Neuronal stem cell (in vitro differentiated cells): ENCODE data around the gene DPYSL5.

ENCODE experiments used
- DNase-seq: peaks from one replicate; pipeline ENCODE4 v3.0.0-alpha.2; 2013; ENCODE audit warnings: low spot score
- H2AFZ ChIP-seq: one replicate; pipeline ENCODE4 v1.6.1; 2013; ENCODE audit warnings: mild to moderate bottlenecking, low read length, inconsistent platforms
- H2AK5ac ChIP-seq: 2 replicates; pipeline ENCODE4 v1.6.1; 2013; ENCODE audit warnings: low read depth, mild to moderate bottlenecking, inconsistent platforms, low read length, moderate library complexity, mixed read lengths
- H2BK120ac ChIP-seq: 2 replicates; pipeline ENCODE4 v1.6.1; 2013; ENCODE audit warnings: low read depth, mild to moderate bottlenecking, inconsistent platforms, low read length, moderate library complexity, mixed read lengths
- H2BK12ac ChIP-seq: one replicate; pipeline ENCODE4 v1.6.1; 2013; ENCODE audit warnings: low read length, inconsistent platforms
- H2BK15ac ChIP-seq: 2 replicates; pipeline ENCODE4 v1.6.1; 2013; ENCODE audit warnings: mild to moderate bottlenecking, low read length, inconsistent platforms, mixed read lengths
- H2BK5ac ChIP-seq: one replicate; pipeline ENCODE4 v1.6.1; 2013; ENCODE audit warnings: inconsistent platforms, mild to moderate bottlenecking, low read length, moderate library complexity
- H3K14ac ChIP-seq: one replicate; pipeline ENCODE4 v1.6.1; 2013; ENCODE audit warnings: low read length, inconsistent platforms
- H3K18ac ChIP-seq: 2 replicates; pipeline ENCODE4 v1.6.1; 2013; ENCODE audit warnings: low read length, inconsistent platforms
- H3K23ac ChIP-seq: 2 replicates; pipeline ENCODE4 v1.6.1; 2013; ENCODE audit warnings: low read depth, mild to moderate bottlenecking, mixed read lengths, low read length, inconsistent platforms; ENCODE audit not compliant: poor library complexity
- H3K27ac ChIP-seq: replicated peaks from 3 replicates; pipeline ENCODE4 v1.5.1; 2013; ENCODE audit warnings: low read length, inconsistent platforms
- H3K27me3 ChIP-seq, 3 experiments: 2 replicates each; pipeline ENCODE4 v1.6.1; 2013; ENCODE audit warnings: low read length in 3 of 3, mild to moderate bottlenecking in 2 of 3, inconsistent platforms in 1 of 3, low read depth in 1 of 3, mixed read lengths in 1 of 3, moderate library complexity in 1 of 3; ENCODE audit not compliant: control insufficient read depth in 3 of 3, insufficient read depth in 3 of 3
- H3K36me3 ChIP-seq, 2 donors: replicated peaks in 1 of 2; 2 replicates each; pipeline ENCODE4 v1.6.1; 2013; ENCODE audit warnings: low read length in 2 of 2; ENCODE audit not compliant: control insufficient read depth in 2 of 2, insufficient read depth in 2 of 2
- H3K4ac ChIP-seq: 2 replicates; pipeline ENCODE4 v1.6.1; 2013; ENCODE audit warnings: inconsistent platforms, mild to moderate bottlenecking, low read length, moderate library complexity
- H3K4me1 ChIP-seq, 2 donors: 1 replicate in 1 of 2; 2 replicates in 1 of 2; pipeline ENCODE4 v1.6.1; 2013; ENCODE audit warnings: low read length in 2 of 2, low read depth in 1 of 2; ENCODE audit not compliant: control insufficient read depth in 2 of 2, insufficient read depth in 1 of 2
- H3K4me2 ChIP-seq: one replicate; pipeline ENCODE4 v1.6.1; 2013; ENCODE audit warnings: mild to moderate bottlenecking, low read length, inconsistent platforms; ENCODE audit not compliant: insufficient read depth, poor library complexity, severe bottlenecking
- H3K4me3 ChIP-seq, 2 donors: 2 replicates each; pipeline ENCODE4 v1.5.1; 2013; ENCODE audit warnings: low read length in 2 of 2, mild to moderate bottlenecking in 2 of 2, inconsistent platforms in 1 of 2, moderate library complexity in 1 of 2
- H3K79me1 ChIP-seq: one replicate; pipeline ENCODE4 v1.6.1; 2013; ENCODE audit warnings: low read depth, mild to moderate bottlenecking, inconsistent platforms, low read length, moderate library complexity
- H3K9ac ChIP-seq: one replicate; pipeline ENCODE4 v1.6.1; 2013; ENCODE audit warnings: mild to moderate bottlenecking, low read depth, low read length, inconsistent platforms; ENCODE audit not compliant: poor library complexity
- H3K9me3 ChIP-seq, 2 donors: replicated peaks in 1 of 2; 2 replicates each; pipeline versions ENCODE3 to v1.6.1; 2013; ENCODE audit warnings: low read length in 2 of 2, mild to moderate bottlenecking in 2 of 2, inconsistent platforms in 1 of 2, low read depth in 1 of 2, mixed read lengths in 1 of 2, moderate library complexity in 1 of 2; ENCODE audit not compliant: control insufficient read depth in 2 of 2, insufficient read depth in 1 of 2
- H4K8ac ChIP-seq: one replicate; pipeline ENCODE4 v1.6.1; 2013; ENCODE audit warnings: low read depth, mild to moderate bottlenecking, inconsistent platforms, low read length, moderate library complexity
- H4K91ac ChIP-seq: one replicate; pipeline ENCODE4 v1.6.1; 2013; ENCODE audit warnings: low read length, low read depth, mild to moderate bottlenecking, inconsistent platforms; ENCODE audit not compliant: poor library complexity
- WGBS, 2 donors: extraction: QIAGEN DNeasy Blood & Tissue Kit; methylation state at CpG; one replicate each; pipeline ENCODE4 v1.1.7; 2013; ENCODE audit warnings: missing lambda C conversion rate in 2 of 2, mixed read lengths in 1 of 2; ENCODE audit not compliant: insufficient read length in 2 of 2, insufficient replicate concordance in 1 of 2; ENCODE audit errors: extremely low coverage in 2 of 2; 5-methylcytosine and 5-hydroxymethylcytosine counted together

DPYSL5 gene

DNA sequence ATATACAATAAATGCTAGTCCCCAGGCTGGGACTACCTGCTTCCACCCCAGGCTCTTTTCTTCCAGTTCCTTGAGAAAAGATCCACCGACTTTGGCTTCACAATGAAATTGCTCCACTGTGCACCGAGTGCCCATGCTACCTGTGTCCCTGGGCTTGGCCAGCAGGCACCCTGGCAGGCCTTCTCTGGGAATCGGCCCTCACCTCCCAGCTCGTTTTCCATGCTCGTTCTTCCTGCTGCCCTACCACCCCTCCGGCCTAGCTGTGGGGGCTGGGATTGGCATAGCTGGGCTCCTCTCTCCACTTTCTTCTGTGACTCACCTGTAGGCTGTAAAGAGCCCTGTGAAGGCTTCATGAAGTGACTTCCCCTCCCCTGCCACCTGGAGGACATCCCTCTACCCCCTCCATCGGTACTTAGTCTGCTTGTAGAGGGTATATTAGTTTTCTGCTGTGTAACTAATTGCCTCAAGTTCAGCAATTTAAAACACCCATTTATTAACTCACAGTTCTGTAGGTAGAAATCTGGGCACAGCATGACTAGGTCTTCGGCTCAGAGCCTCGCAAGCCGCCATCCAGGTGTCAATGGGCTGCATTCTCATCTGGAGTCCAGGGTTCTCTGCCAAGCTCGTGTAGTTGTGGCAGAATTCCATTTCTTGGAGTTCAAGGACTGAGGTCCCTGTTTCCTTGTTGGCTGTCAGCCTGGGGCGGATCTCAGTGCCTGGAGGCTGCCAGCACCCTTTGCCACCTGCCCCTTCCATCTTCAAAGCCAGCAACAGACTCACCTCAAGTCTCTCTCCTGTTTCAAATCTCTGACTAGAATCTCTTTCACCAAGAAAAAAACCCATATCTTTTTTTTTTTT is 57.6 kb downstream of the DPYSL5 start:
- Histone ChIP-seq H3K4me3 (no peak overlapping the region), H4K8ac (no peak overlapping the region), H3K79me1 (peaks cover 11% of the 10 kb centered on the region), H3K23ac (no peak overlapping the region), H3K27me3 (no peaks in the 10 kb centered on the region), H2AFZ (no peak overlapping the region), H3K36me3 (peaks cover 37 to 96% of the 10 kb centered on the region in 2 donors), H4K91ac (no peak overlapping the region), H2AK5ac (no peak overlapping the region), H3K9ac (no peak overlapping the region), H2BK15ac (no peak overlapping the region), H3K18ac (no peak overlapping the region), H2BK12ac (no peak overlapping the region), H3K4ac (no peak overlapping the region), H2BK5ac (no peak overlapping the region), H3K27ac (no peak overlapping the region), H3K4me2 (no peak overlapping the region), H2BK120ac (no peak overlapping the region), H3K14ac (no peak overlapping the region), H3K9me3 (peaks cover 0 to 12% of the 10 kb centered on the region in 2 donors), H3K4me1 (peaks cover 16 to 20% of the 10 kb centered on the region in 2 donors)
- no CpG with 5 or more reads among the region's 12 CpGs for WGBS, 2 donors
- no peak for DNase-seq

DNA sequence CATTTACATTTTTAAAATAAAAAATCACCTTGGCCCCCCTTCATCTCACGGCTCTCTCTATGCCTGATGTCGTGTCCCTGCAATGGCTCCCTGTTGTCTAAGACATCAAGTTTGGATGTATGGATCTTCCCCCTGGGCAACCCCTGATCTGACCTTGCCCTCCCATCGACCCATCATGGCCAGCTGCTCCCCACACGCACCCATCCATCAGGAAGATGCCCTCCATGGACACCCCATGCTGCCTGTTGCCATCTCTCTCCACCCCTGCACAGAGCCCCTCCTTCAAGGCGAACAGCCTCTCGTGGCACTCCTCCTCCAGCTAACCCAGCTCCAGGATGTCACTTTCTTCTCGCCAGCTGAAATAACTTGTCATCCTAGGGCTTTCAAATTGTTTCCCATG is 59.5 kb downstream of the DPYSL5 start:
- no peak overlapping the region for H2AK5ac ChIP-seq
- H2BK12ac ChIP-seq = no peak overlapping the region
- no peak overlapping the region for H3K9ac ChIP-seq
- H3K79me1 ChIP-seq = peaks cover 11% of the 10 kb centered on the region
- H3K4ac ChIP-seq = no peak overlapping the region
- WGBS, 2 donors = no CpG with 5 or more reads among the region's 7 CpGs
- no peak for DNase-seq
- H3K4me1 ChIP-seq = peaks cover 12 to 14% of the 10 kb centered on the region in 2 donors
- H4K8ac ChIP-seq = no peak overlapping the region
- no peak overlapping the region for H4K91ac ChIP-seq
- H2BK15ac ChIP-seq = no peak overlapping the region
- no peak overlapping the region for H2BK5ac ChIP-seq
- H3K4me2 ChIP-seq = no peak overlapping the region
- no peak overlapping the region for H3K14ac ChIP-seq
- H2BK120ac ChIP-seq = no peak overlapping the region
- no peak overlapping the region for H2AFZ ChIP-seq
- H3K27ac ChIP-seq = no peak overlapping the region
- no peak overlapping the region for H3K18ac ChIP-seq
- H3K27me3 ChIP-seq = no peaks in the 10 kb centered on the region
- H3K23ac ChIP-seq = peak overlapping the region; percentile 70
- H3K36me3 ChIP-seq = peaks cover 33 to 87% of the 10 kb centered on the region in 2 donors
- H3K4me3 ChIP-seq = no peak overlapping the region
- peaks cover 0 to 18% of the 10 kb centered on the region in 2 donors for H3K9me3 ChIP-seq

DNA sequence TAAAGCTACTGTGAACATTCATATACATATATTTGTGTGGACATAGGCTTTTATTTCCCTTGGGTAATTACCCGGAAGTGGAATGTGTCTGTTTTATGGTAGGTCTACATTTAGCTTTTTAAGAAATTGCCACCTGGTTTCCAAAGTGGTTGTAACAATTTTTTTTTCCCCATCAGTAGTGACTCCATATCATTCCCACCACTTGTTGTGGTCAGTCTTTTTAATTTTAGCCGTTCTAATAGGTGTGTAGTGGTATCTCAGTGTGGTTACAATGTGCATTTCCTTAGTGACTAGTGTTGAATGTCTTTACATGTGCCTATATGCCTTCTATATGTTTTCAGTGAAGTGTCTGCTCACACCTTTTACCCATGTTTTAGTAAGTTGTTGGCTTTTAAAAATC is 62.2 kb downstream of the DPYSL5 start:
- Histone ChIP-seq H3K9me3 (peaks cover 0 to 18% of the 10 kb centered on the region in 2 donors), H2BK12ac (no peak overlapping the region), H2BK120ac (no peak overlapping the region), H2AFZ (no peak overlapping the region), H2BK5ac (no peak overlapping the region), H3K4me1 (peaks cover 29 to 39% of the 10 kb centered on the region in 2 donors), H4K91ac (no peak overlapping the region), H2BK15ac (no peak overlapping the region), H3K9ac (no peak overlapping the region), H3K79me1 (peaks cover 3% of the 10 kb centered on the region), H3K4me2 (no peak overlapping the region), H3K36me3 (peaks cover 20 to 75% of the 10 kb centered on the region in 2 donors), H3K4ac (no peak overlapping the region), H3K27me3 (no peaks in the 10 kb centered on the region), H2AK5ac (no peak overlapping the region), H3K27ac (no peak overlapping the region), H3K4me3 (no peak overlapping the region), H3K14ac (no peak overlapping the region), H3K18ac (no peak overlapping the region), H3K23ac (no peak overlapping the region), H4K8ac (no peak overlapping the region)
- no peak for DNase-seq
- WGBS, 2 donors = no CpG with 5 or more reads among the region's 2 CpGs
